ENCODE measurements around the gene CNTNAP2. TPM values are rescaled to one million over a fixed set of nuclear protein-coding genes. Genes with fewer than 3 reads are reported as not detected.
"Not testable (repeated sequence)": the region's sequence is repeated elsewhere in the genome, so short reads cannot be mapped to it uniquely, and the experiment has no call there.

CNTNAP2 gene
- total and polyA plus RNA-seq, 2 of the 13 experiments (the other 11 are each of a cell fraction or from before 2014, with no cell fraction given) = 0.40 to 0.42 TPM

DNA sequence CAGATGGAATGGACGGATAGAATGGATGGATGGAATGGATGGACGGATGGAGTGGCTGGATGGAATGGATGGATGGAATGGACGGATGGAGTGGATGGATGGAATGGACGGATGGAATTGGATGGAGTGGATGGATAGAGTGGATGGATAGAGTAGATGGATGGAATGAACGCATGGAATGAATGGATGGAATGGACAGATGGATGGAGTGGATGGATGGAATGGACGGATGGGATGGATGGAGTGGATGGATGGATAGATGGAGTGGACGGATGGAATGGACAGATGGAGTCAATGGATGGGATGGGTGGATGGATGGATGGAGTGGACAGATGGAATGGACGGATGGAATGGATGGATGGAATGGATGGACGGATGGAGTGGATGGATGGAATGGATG, 2214.2 kb downstream of the CNTNAP2 start (continued):
- no peak for TF ChIP-seq KDM2A (CRISPR knock-in tag; IDR thresholded peaks at IDR 0.05; ENCODE audit: borderline replicate concordance, low read depth)

DNA sequence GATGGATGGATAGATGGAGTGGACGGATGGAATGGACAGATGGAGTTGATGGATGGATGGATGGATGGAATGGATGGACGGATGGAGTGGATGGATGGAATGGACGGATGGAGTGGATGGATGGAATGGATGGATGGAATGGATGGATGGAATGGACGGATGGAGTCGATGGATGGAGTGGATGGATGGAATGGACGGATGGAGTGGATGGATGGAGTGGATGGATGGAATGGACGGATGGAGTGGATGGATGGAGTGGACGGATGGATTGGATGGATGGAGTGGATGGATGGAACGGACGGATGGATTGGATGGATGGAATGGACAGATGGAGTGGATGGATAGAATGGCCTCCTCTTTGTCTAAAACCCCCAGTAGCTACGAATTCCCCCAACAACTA, 2214.9 kb downstream of the CNTNAP2 start:
- intact Hi-C loops (cut with micrococcal nuclease; ENCODE audit: unreplicated experiment); BruUV-seq (replicated peaks); H3K4me2 ChIP-seq (ENCODE audit: low read depth, low read length); CTCF ChIA-PET (ENCODE audit: low intra/inter-chr PET ratio, low total read pairs); ATAC-seq; DNase-seq (ENCODE audit: low spot score); H3K27ac ChIP-seq (ENCODE audit: extremely low read length, insufficient read depth, low read length); H3K4me3 ChIP-seq (replicated peaks in 1 of 3; ENCODE audit: insufficient read depth in 1 of 3, low read depth in 2 of 3, low read length in 3 of 3); H3K36me3 ChIP-seq (replicated peaks in 1 of 2; ENCODE audit: control insufficient read depth in 1 of 2, insufficient read depth in 2 of 2, low read length in 2 of 2); in situ Hi-C loops (cut with HindIII; ENCODE audit: extremely low pct_ligation_motif_present, low pct_unique_long_range_greater_than_20kb); H3K79me2 ChIP-seq (ENCODE audit: insufficient read depth, low read length); H4K20me1 ChIP-seq (ENCODE audit: insufficient read depth, low read length); H3K9ac ChIP-seq (ENCODE audit: insufficient read depth, low read depth, low read length); POLR2A ChIA-PET; H2AFZ ChIP-seq (ENCODE audit: low read length): not testable (repeated sequence)
- 59% methylated on average over 11 of the region's 11 CpGs for WGBS (ENCODE audit: low lambda C conversion rate)
- Histone ChIP-seq H3K4me1 (ENCODE audit: insufficient read depth, low read length) (peaks cover 30% of the 10 kb centered on the region), H3K27me3 (ENCODE audit: control insufficient read depth in 1 of 2, insufficient read depth in 2 of 2, low read length in 2 of 2) (peaks cover 0 to 12% of the 10 kb centered on the region in 2 experiments; a peak in 2 of 5 replicates), H3K9me3 (ENCODE audit: low read length) (peaks cover 17% of the 10 kb centered on the region)
- FAIRE-seq = peak; percentile 81

DNA sequence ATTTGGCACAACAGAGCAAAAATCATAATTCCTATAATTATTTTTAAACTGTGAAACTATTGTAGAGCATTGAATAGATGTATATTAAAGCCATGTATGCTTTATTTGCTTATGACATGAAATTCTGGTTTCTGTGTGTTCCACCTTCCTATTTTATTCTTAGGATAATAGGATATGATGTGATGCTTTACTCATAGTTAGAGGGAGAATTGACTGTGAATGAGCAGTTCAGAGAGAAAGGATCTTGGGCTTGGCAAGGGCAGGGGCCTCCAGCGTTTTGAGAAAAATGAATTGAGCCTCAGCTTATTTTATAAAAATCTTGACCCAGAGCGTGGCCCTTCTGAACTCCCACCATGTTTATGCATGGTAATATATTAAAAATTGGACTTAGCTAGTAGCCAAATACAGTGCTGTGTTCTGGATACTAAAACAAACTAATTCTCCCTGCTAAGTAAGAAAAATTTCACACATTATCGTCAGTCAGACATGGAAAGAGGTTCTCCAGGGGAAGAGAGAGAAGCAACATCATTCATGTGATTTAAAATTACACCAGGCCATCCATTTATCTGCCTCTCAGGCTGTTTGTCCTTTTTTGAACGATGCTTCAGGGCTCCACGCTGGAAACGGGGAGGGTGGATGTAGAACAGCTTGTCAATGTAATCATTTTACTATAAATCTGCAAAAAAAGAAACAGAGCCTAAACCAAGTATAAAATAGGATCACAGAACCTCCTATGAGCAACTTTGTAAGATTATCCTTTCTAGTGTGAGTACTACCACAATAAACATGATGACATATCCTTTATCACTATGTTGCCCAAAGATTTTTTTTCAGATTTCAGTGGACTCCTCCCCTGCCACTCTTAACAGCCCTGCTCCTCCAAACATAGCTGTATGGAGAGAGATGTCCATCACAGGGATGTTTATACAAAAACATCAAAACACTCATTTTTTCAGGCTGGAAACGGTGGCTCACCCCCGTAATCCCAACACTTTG, 2215.9 kb downstream of the CNTNAP2 start:
- ATAC-seq = no peak
- DNase-seq (ENCODE audit: low spot score) = no peak
- peaks cover 0 to 20% of the 10 kb centered on the region in 2 experiments; a peak in 2 of 5 replicates for H3K27me3 ChIP-seq (ENCODE audit: control insufficient read depth in 1 of 2, insufficient read depth in 2 of 2, low read length in 2 of 2)
- ChIA-PET CTCF (ENCODE audit: low intra/inter-chr PET ratio, low total read pairs) (no interaction called here), POLR2A (no interaction called here)
- H3K36me3 ChIP-seq (replicated peaks in 1 of 2; ENCODE audit: control insufficient read depth in 1 of 2, insufficient read depth in 2 of 2, low read length in 2 of 2) = no peaks in the 10 kb centered on the region
- H3K4me3 ChIP-seq (replicated peaks in 1 of 3; ENCODE audit: insufficient read depth in 1 of 3, low read depth in 2 of 3, low read length in 3 of 3) = no peak overlapping the region
- no TSS peak for BruUV-seq (replicated peaks)
- H3K4me2 ChIP-seq (ENCODE audit: low read depth, low read length) = no peak overlapping the region
- in situ Hi-C loops (cut with HindIII; ENCODE audit: extremely low pct_ligation_motif_present, low pct_unique_long_range_greater_than_20kb) (no loop called here), intact Hi-C loops (cut with micrococcal nuclease; ENCODE audit: unreplicated experiment) (no loop called here)
- H3K9ac ChIP-seq (ENCODE audit: insufficient read depth, low read depth, low read length) = no peak overlapping the region
- H3K4me1 ChIP-seq (ENCODE audit: insufficient read depth, low read length) = peaks cover 27% of the 10 kb centered on the region
- no peaks in the 10 kb centered on the region for H3K79me2 ChIP-seq (ENCODE audit: insufficient read depth, low read length)
- H3K9me3 ChIP-seq (ENCODE audit: low read length) = peaks cover 17% of the 10 kb centered on the region
- no peak for FAIRE-seq
- 24% methylated on average over 8 of the region's 8 CpGs for WGBS (ENCODE audit: low lambda C conversion rate)
- H3K27ac ChIP-seq (ENCODE audit: extremely low read length, insufficient read depth, low read length) = no peak overlapping the region
- H2AFZ ChIP-seq (ENCODE audit: low read length) = no peak overlapping the region
- no peaks in the 10 kb centered on the region for H4K20me1 ChIP-seq (ENCODE audit: insufficient read depth, low read length)
- no peak for TF ChIP-seq ZNF30 (CRISPR knock-in tag; IDR thresholded peaks at IDR 0.05)
- no peak for TF ChIP-seq ZNF3 (CRISPR knock-in tag; IDR thresholded peaks at IDR 0.05)
- TF ChIP-seq, protein P1, sequence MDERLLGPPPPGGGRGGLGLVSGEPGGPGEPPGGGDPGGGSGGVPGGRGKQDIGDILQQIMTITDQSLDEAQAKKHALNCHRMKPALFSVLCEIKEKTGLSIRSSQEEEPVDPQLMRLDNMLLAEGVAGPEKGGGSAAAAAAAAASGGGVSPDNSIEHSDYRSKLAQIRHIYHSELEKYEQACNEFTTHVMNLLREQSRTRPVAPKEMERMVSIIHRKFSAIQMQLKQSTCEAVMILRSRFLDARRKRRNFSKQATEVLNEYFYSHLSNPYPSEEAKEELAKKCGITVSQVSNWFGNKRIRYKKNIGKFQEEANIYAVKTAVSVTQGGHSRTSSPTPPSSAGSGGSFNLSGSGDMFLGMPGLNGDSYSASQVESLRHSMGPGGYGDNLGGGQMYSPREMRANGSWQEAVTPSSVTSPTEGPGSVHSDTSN (CRISPR knock-in tag; IDR thresholded peaks at IDR 0.05) = no peak
- TF ChIP-seq ZNF792 (CRISPR knock-in tag; IDR thresholded peaks at IDR 0.05) = no peak
- TF ChIP-seq, protein P2, sequence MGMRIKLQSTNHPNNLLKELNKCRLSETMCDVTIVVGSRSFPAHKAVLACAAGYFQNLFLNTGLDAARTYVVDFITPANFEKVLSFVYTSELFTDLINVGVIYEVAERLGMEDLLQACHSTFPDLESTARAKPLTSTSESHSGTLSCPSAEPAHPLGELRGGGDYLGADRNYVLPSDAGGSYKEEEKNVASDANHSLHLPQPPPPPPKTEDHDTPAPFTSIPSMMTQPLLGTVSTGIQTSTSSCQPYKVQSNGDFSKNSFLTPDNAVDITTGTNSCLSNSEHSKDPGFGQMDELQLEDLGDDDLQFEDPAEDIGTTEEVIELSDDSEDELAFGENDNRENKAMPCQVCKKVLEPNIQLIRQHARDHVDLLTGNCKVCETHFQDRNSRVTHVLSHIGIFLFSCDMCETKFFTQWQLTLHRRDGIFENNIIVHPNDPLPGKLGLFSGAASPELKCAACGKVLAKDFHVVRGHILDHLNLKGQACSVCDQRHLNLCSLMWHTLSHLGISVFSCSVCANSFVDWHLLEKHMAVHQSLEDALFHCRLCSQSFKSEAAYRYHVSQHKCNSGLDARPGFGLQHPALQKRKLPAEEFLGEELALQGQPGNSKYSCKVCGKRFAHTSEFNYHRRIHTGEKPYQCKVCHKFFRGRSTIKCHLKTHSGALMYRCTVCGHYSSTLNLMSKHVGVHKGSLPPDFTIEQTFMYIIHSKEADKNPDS (CRISPR knock-in tag; IDR thresholded peaks at IDR 0.05) = no peak
- TF ChIP-seq CENPT (CRISPR knock-in tag; IDR thresholded peaks at IDR 0.05; ENCODE audit: low read depth) = no peak
- no peak for TF ChIP-seq BORCS8-MEF2B (CRISPR knock-in tag; IDR thresholded peaks at IDR 0.05)
- TF ChIP-seq GZF1 (CRISPR knock-in tag; IDR thresholded peaks at IDR 0.05) = no peak
- no peak for TF ChIP-seq HHEX (CRISPR knock-in tag; IDR thresholded peaks at IDR 0.05)
- TF ChIP-seq HDAC1 (CRISPR knock-in tag; IDR thresholded peaks at IDR 0.05) = no peak
- no peak for TF ChIP-seq ZNF329 (CRISPR knock-in tag; IDR thresholded peaks at IDR 0.05; ENCODE audit: low read depth)
